ENCODE results near the gene DLL4. TPM values are rescaled to one million over a fixed set of nuclear protein-coding genes. Genes with fewer than 3 reads are reported as not detected.

DLL4 gene
- total RNA-seq, 1 donor from 2014 or later, result 43.9 TPM

- no peak for DNase-seq (ENCODE audit: low read depth, low spot score)
Observed at GRCh38 chr15:40926659-40927494, 2.3 kb upstream of the DLL4 start.

- no peak for DNase-seq (ENCODE audit: low read depth, low spot score)
Observed at GRCh38 chr15:40927495-40927872, 1.7 kb upstream of the DLL4 start.

GRCh38 chr15:40927873-40928806 is 1.0 kb upstream of the DLL4 start:
- DNase-seq (ENCODE audit: low read depth, low spot score), result no peak

GRCh38 chr15:40929660-40930429 is 705 bp downstream of the DLL4 start:
- DNase-seq (ENCODE audit: low read depth, low spot score), result no peak

GRCh38 chr15:40930430-40931299 is 1.5 kb downstream of the DLL4 start:
- peak; percentile 84 for DNase-seq (ENCODE audit: low read depth, low spot score)

GRCh38 chr15:40931300-40932142 is 2.4 kb downstream of the DLL4 start:
- no peak for DNase-seq (ENCODE audit: low read depth, low spot score)

GRCh38 chr15:40932156-40932555 is 3.0 kb downstream of the DLL4 start:
- DNase-seq (ENCODE audit: low read depth, low spot score), result no peak

- DNase-seq (ENCODE audit: low read depth, low spot score), result no peak
Observed at GRCh38 chr15:40932649-40933516, 3.7 kb downstream of the DLL4 start.

GRCh38 chr15:40933517-40933902 is 4.4 kb downstream of the DLL4 start:
- DNase-seq (ENCODE audit: low read depth, low spot score), result no peak

- DNase-seq (ENCODE audit: low read depth, low spot score), result no peak
Observed at GRCh38 chr15:40934457-40934856, 5.3 kb downstream of the DLL4 start.

GRCh38 chr15:40936234-40936708 is 7.1 kb downstream of the DLL4 start:
- DNase-seq (ENCODE audit: low read depth, low spot score), result no peak

GRCh38 chr15:40936709-40937666 is 7.8 kb downstream of the DLL4 start:
- no peak for DNase-seq (ENCODE audit: low read depth, low spot score)

GRCh38 chr15:40937762-40938535 is 8.8 kb downstream of the DLL4 start:
- DNase-seq (ENCODE audit: low read depth, low spot score), result no peak

GRCh38 chr15:40938536-40938870 is 9.4 kb downstream of the DLL4 start:
- DNase-seq (ENCODE audit: low read depth, low spot score), result no peak

- peak; percentile 62 for DNase-seq (ENCODE audit: low read depth, low spot score)
Observed at GRCh38 chr15:40940296-40940801, 11.2 kb downstream of the DLL4 start.

- DNase-seq (ENCODE audit: low read depth, low spot score), result no peak
Observed at GRCh38 chr15:40941068-40941527, 12.0 kb downstream of the DLL4 start.
